ENCODE data around the gene DNASE1L1. TPM values are rescaled to one million over a fixed set of nuclear protein-coding genes. Genes with fewer than 3 reads are reported as not detected.

The DNASE1L1 gene, protein sequence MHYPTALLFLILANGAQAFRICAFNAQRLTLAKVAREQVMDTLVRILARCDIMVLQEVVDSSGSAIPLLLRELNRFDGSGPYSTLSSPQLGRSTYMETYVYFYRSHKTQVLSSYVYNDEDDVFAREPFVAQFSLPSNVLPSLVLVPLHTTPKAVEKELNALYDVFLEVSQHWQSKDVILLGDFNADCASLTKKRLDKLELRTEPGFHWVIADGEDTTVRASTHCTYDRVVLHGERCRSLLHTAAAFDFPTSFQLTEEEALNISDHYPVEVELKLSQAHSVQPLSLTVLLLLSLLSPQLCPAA
- total RNA-seq = 10 to 100 TPM; 33.4 to 47.3 (median 38.8) TPM

DNA sequence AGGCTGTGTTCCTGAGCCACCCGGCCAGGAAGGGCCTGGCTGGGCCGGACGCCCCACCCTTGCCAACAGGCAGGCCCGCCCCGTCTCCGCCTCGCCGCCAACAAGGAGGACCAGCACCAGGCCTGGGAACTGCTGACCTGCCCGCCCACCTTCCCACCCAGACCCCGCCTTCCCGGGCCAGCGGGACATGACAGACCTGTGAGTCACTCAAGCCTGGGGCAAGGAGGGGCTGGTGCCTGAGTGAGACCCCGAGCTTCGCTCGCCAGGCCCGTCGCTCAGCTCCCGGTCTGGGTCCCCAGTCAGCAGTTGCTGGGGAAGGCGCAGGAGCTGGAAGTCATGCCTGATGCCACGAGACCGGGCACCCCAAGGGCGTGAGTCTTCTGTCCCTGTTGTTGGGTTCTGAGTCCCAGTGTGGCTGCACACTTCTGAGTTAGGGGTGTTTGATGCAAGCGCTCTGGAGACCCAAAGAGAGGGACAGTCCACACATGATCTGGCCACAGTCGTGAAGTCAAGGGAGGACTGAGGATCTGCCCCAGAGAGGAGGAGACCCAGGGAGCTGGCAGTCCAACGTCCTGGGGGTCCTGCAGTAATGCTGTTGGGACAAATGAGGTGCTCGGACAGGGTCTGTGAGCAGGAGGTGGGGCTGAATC lies at the start of gene DNASE1L1:
Gene DNASE1L1 (minus strand): TSS at position 33 of the 650 bp plus-strand sequence. CDS start 3,686 bp downstream, outside the sequence.
- ATAC-seq (ENCODE audit: low FRiP score) = peak; percentile 88
- TF ChIP-seq, protein P1, sequence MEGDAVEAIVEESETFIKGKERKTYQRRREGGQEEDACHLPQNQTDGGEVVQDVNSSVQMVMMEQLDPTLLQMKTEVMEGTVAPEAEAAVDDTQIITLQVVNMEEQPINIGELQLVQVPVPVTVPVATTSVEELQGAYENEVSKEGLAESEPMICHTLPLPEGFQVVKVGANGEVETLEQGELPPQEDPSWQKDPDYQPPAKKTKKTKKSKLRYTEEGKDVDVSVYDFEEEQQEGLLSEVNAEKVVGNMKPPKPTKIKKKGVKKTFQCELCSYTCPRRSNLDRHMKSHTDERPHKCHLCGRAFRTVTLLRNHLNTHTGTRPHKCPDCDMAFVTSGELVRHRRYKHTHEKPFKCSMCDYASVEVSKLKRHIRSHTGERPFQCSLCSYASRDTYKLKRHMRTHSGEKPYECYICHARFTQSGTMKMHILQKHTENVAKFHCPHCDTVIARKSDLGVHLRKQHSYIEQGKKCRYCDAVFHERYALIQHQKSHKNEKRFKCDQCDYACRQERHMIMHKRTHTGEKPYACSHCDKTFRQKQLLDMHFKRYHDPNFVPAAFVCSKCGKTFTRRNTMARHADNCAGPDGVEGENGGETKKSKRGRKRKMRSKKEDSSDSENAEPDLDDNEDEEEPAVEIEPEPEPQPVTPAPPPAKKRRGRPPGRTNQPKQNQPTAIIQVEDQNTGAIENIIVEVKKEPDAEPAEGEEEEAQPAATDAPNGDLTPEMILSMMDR (IDR thresholded peaks at IDR 0.05) = no peak

DNA sequence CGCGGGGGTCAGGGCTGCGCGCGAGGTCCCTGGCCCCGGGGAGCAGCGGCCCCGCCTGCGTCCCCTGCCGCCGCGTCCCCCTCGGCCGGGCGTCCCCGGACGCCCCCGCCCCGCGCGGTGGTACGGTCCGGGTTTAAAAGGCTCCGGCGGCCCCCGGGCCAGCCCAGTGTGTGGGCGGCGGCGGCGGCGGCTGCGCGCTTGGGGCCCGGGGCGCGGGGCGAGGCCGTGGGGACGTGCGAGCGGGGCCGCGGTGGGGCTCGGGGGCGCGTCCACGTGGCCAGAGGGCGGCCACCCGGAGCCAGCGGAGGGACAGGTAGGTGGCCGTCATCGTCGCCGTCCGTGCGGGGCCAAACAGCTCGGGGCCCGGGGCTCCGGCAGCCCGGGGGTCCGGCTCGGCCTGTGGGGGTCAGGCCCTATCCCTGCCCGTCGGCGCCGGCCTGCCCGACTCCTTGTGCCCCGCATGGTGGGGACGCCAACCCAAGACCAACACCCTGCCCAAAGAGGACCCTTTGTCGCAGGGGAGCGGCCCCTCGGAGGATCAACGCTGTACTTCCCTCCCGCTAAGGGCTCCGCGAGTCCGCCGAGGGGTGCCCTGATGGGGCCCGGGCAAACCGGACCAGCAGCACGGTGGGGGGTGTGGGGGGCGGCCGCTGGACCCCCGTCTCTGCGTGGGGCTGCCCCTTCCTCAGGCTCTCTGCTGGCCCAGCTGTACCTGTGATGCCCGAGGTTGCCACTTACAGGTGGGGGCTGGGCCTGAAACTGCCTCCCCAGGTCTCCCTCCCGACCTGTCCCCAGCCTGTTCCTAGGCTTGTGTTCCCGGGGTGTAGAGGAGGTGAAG lies 49.3 kb upstream of the DNASE1L1 start, which contains the start of gene PLXNA3:
Gene PLXNA3 (plus strand): TSS at position 166 of the 838 bp plus-strand sequence. CDS start 1,903 bp downstream, outside the sequence.
- ATAC-seq (ENCODE audit: low FRiP score) (peak; percentile 84), DNase-seq (ENCODE audit: low spot score) (no peak)
- TF ChIP-seq, protein P1 (IDR thresholded peaks at IDR 0.05) = no peak

More for the DNA sequence above, at the start of gene DNASE1L1:
- peak; percentile 68 for DNase-seq (ENCODE audit: low spot score)

DNA sequence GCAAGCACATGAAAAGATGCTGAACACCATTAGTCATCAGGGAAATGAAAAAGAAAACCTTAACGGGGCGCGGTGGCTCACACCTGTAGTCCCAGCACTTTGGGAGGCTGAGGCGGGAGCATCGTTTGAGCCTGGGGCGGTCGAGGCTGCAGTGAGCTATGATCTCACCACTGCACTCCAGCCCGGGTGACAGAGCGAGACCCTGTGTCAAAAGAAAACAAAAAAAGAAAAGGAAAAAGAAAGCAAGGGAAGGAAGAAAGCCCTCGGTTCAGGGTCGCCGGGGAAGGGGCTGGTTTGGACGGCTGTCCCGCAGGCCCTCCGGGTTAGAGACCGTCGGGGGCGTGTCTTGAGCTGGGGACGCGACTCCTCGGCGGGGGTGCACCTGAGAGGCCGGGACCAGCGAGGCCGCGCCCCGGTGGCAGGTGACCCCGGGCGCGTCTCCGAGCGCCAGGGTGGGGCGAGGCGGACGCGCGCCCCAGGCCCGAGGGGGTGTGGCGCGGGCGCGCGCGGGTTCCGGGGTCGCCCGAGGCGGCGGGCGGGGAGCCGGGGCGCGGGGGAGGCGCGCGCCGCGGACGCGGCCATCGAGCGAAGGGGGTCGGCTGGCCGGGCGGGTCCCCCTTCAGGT lies 48.5 kb upstream of the DNASE1L1 start:
- ATAC-seq (ENCODE audit: low FRiP score) (peak; percentile 25), DNase-seq (ENCODE audit: low spot score) (no peak)
- TF ChIP-seq, protein P1 (IDR thresholded peaks at IDR 0.05) = no peak

DNA sequence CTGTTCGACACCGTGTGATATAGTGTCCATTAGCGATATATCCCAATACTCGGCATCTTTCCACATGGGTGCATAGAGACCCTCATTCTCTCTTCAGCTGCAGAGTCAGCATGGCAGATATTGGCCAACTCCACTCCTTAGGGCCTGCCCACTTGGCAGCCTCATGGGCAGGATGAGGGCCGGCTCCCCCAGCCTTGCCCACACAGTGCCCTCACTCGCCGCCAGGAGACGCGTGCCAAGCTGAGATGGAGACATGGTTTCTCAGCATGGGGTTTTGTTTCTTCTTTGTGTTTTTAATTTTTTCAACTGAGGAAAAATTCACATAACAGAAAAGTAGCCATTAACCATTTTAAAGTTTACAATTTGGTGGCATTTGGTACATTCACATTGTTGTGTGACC lies 43.8 kb upstream of the DNASE1L1 start:
- DNase-seq (ENCODE audit: low spot score) (no peak), ATAC-seq (ENCODE audit: low FRiP score) (no peak)
- TF ChIP-seq, protein P1 (IDR thresholded peaks at IDR 0.05) = no peak

DNA sequence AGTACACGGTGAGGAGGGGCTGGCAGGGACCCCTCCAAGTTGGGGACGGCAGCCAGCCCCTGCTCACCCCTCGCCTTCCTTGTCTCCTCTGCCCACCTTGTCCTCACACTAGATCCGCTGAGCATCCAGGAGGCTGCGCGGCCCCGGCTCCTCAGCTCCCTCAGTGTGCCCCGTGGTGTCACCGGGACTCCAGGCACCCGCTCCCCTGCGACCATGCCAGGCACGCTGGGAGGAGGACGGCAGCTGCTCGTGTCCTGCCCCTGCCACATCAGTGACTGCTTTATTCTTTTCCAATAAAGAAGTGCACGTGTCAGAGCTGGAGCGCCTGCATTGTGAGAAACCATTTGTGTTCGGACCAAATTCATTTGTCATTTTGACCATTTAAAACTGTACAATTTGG lies 41.3 kb upstream of the DNASE1L1 start:
- no peak for DNase-seq (ENCODE audit: low spot score)
- TF ChIP-seq, protein P1 (IDR thresholded peaks at IDR 0.05) = no peak
- ATAC-seq (ENCODE audit: low FRiP score) = no peak

DNA sequence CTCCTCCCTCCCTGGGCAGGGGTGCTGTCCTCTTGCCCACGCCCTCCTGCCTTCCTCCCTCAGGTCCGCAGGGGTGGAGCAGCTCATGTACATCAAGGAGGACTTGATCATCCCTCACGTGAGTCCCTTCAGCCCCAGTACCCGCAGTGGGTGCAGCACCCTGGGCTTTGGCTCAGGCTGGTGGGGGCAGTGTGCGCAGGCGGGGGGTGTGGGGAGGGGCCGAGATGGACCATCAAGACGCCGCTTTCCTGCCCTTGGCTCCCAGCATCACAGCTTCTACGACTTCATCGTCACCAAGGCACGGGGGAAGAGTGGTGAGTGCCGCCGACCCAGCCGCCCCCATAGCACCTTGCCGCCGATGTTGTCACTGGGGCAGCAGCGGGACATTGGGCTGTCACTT lies 40.6 kb upstream of the DNASE1L1 start:
- DNase-seq (ENCODE audit: low spot score) = no peak
- ATAC-seq (ENCODE audit: low FRiP score) = no peak
- TF ChIP-seq, protein P1 (IDR thresholded peaks at IDR 0.05) = no peak
